ENCODE measurements around the gene MMD2.
"Not testable (repeated sequence)": the region's sequence is repeated elsewhere in the genome, so short reads cannot be mapped to it uniquely, and the experiment has no call there.

DNA sequence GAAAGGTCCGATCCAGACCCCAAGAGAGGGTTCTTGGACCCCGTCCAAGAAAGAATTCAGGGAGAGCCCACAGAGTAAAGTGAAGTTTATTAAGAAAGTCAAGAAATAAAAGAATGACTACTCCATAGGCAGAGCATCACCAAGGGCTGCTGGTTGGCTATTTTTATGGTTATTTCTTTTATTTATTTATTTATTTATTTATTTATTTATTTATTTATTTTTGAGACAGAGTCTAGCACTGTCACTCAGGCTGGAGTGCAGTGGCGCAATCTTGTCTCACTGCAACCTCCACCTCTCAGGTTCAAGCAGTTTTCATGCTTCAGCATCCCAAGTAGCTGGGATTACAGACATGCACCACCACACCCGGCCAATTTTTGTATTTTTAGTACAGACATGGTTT is 65.8 kb downstream of the MMD2 start:
- TF ChIP-seq EZH2 (IDR thresholded peaks at IDR 0.05; ENCODE audit: borderline replicate concordance, low read length): not testable (repeated sequence)
- TF ChIP-seq, protein P1, sequence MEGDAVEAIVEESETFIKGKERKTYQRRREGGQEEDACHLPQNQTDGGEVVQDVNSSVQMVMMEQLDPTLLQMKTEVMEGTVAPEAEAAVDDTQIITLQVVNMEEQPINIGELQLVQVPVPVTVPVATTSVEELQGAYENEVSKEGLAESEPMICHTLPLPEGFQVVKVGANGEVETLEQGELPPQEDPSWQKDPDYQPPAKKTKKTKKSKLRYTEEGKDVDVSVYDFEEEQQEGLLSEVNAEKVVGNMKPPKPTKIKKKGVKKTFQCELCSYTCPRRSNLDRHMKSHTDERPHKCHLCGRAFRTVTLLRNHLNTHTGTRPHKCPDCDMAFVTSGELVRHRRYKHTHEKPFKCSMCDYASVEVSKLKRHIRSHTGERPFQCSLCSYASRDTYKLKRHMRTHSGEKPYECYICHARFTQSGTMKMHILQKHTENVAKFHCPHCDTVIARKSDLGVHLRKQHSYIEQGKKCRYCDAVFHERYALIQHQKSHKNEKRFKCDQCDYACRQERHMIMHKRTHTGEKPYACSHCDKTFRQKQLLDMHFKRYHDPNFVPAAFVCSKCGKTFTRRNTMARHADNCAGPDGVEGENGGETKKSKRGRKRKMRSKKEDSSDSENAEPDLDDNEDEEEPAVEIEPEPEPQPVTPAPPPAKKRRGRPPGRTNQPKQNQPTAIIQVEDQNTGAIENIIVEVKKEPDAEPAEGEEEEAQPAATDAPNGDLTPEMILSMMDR (IDR thresholded peaks at IDR 0.05; ENCODE audit: low read length): not testable (repeated sequence)
